GM12878 (cell line): ENCODE results near the gene HOOK2. TPM values are rescaled to one million over a fixed set of nuclear protein-coding genes. Genes with fewer than 3 reads are reported as not detected.

ENCODE experiments used
- ATAC-seq: fragments of 200-7000 bp; cut with Tn5 transposase; 3 replicates; pipeline ENCODE4 v1.9.1; 2020; ENCODE audit warnings: mild to moderate bottlenecking, moderate library complexity
- BruUV-seq: library from RNA; stranded (reverse); fragments of 400-500 nt; replicated peaks from 2 replicates; lab custom pipeline; 2021; lab: Mats Ljungman, UMichigan
- CTCF ChIA-PET: fragments of 300-600 bp; sonication (Branson Sonifier 250); formaldehyde crosslinking; extraction: SDS; loops from one replicate; lab custom pipeline; 2021; ENCODE audit warnings: inconsistent platforms; lab: Yijun Ruan, JAX
- POLR2A ChIA-PET: fragments of 350-600 bp; formaldehyde crosslinking; extraction: SDS; loops from one replicate; lab custom pipeline; 2021; ENCODE audit warnings: inconsistent platforms; lab: Charles Lee
- RAD21 ChIA-PET: fragments of 300-600 bp; sonication (Branson Sonifier 250); formaldehyde crosslinking; loops from one replicate; lab custom pipeline; 2023; ENCODE audit warnings: antibody characterized with exemption; ENCODE audit not compliant: unreplicated experiment; lab: Charles Lee
- SMC1A ChIA-PET: fragments of 300-600 bp; sonication (Branson Sonifier 250); formaldehyde crosslinking; loops from one replicate; lab custom pipeline; 2023; ENCODE audit not compliant: unreplicated experiment, uncharacterized antibody; lab: Charles Lee
- DNase-seq: peaks from one replicate; pipeline ENCODE4 v3.0.0-alpha.2; 2011; ENCODE audit warnings: low read depth, low spot score
- FAIRE-seq: peaks from 3 replicates; lab custom pipeline; 2011; peaks lifted over from hg19 to GRCh38; lab: Jason Lieb, UNC
- H2AFZ ChIP-seq: 2 replicates; pipeline ENCODE4 v1.6.0; 2011; ENCODE audit warnings: low read depth, low read length, control low read depth; ENCODE audit not compliant: control insufficient read depth
- H3K27ac ChIP-seq: 2 replicates; pipeline ENCODE4 v1.5.1; 2011; ENCODE audit warnings: control low read depth; ENCODE audit not compliant: control insufficient read depth, insufficient read depth
- H3K27me3 ChIP-seq, 2 experiments: replicated peaks in 1 of 2; 2 replicates each; pipeline versions ENCODE4 v1.6.0 to v1.6.1; 2011; ENCODE audit warnings: low read length in 1 of 2; ENCODE audit not compliant: control insufficient read depth in 2 of 2, insufficient read depth in 2 of 2
- H3K36me3 ChIP-seq, 2 experiments: 2 replicates each; pipeline ENCODE4 v1.5.1; 2011; ENCODE audit warnings: low read length in 1 of 2; ENCODE audit not compliant: control insufficient read depth in 2 of 2, insufficient read depth in 2 of 2
- H3K4me1 ChIP-seq: 2 replicates; pipeline ENCODE4 v1.6.1; 2011; ENCODE audit warnings: mild to moderate bottlenecking, low read length, moderate library complexity, mixed read lengths; ENCODE audit not compliant: control insufficient read depth, insufficient read depth
- H3K4me2 ChIP-seq: 2 replicates; pipeline ENCODE4 v1.6.0; 2011; ENCODE audit warnings: control low read depth; ENCODE audit not compliant: control insufficient read depth, insufficient read depth
- H3K4me3 ChIP-seq: fragments of 200-600 bp; sonication (generic); 2 replicates; pipeline ENCODE4 v1.5.1; 2016
- H3K79me2 ChIP-seq: 2 replicates; pipeline ENCODE4 v1.6.0; 2011; ENCODE audit warnings: low read length; ENCODE audit not compliant: control insufficient read depth, insufficient read depth
- H3K9ac ChIP-seq: 2 replicates; pipeline ENCODE4 v1.8.0; 2011; ENCODE audit warnings: low read length, control low read depth, mixed read lengths; ENCODE audit not compliant: control insufficient read depth, insufficient read depth
- H3K9me3 ChIP-seq: replicated peaks from 3 replicates; pipeline ENCODE4 v1.5.1; 2011; ENCODE audit warnings: mild to moderate bottlenecking, low read length; ENCODE audit not compliant: control insufficient read depth, insufficient read depth
- H4K20me1 ChIP-seq: 2 replicates; pipeline ENCODE4 v1.6.0; 2011; ENCODE audit not compliant: control insufficient read depth, insufficient read depth
- MTA2 ChIP-seq: fragments of 450-650 bp; IDR thresholded peaks from 2 replicates; pipeline ENCODE4 v1.6.1; 2016; ENCODE audit warnings: low read depth, mild to moderate bottlenecking, moderate library complexity
- NFYB ChIP-seq: IDR thresholded peaks from 2 replicates; pipeline ENCODE4 v1.6.1; 2011; ENCODE audit warnings: low read depth, mild to moderate bottlenecking, low read length, improper control_type of control experiment, moderate library complexity; ENCODE audit not compliant: insufficient read depth
- POLR2AphosphoS2 ChIP-seq: IDR thresholded peaks from 2 replicates; pipeline ENCODE4 v1.6.1; 2011; ENCODE audit warnings: low read depth, mild to moderate bottlenecking, low read length, improper control_type of control experiment, moderate library complexity
- RELA ChIP-seq: fragments of 450-650 bp; IDR thresholded peaks from 2 replicates; pipeline ENCODE4 v1.8.0; 2014; ENCODE audit warnings: borderline replicate concordance; ENCODE audit not compliant: partially characterized antibody
- SUZ12 ChIP-seq: fragments of 200-600 bp; sonication (generic); IDR thresholded peaks from one replicate; pipeline ENCODE4 v1.6.1; 2018; ENCODE audit warnings: antibody characterized with exemption, mild to moderate bottlenecking; ENCODE audit not compliant: unreplicated experiment
- WGBS: methylation state at CpG from one replicate; pipeline ENCODE4 v1.1.6; 2016; ENCODE audit warnings: low lambda C conversion rate; ENCODE audit not compliant: insufficient replicate concordance, insufficient coverage; ENCODE audit errors: missing lambda C conversion rate; 5-methylcytosine and 5-hydroxymethylcytosine counted together
- in situ Hi-C: fragments of 300-500 bp; cut with MboI; formaldehyde crosslinking; loops from 9 replicates; pipeline ENCODE4 v1.14.3; 2018; ENCODE audit warnings: mixed read lengths
- intact Hi-C: fragments of 100-400 bp; cut with micrococcal nuclease; formaldehyde crosslinking; loops from one replicate; pipeline ENCODE4 v1.14.2; 2022; ENCODE audit not compliant: unreplicated experiment
- polyA plus RNA-seq, 11 experiments: library from polyadenylated mRNA; depleted of rRNA in 4 of 11; unstranded in 6 of 11; stranded (reverse) in 5 of 11; fragments of >200 nt; fragmentation: Nextera tagmentation in 4 of 11; fragmentation: Illumina TruSeq in 1 of 11; extraction: Ambion mirVana in 4 of 11; extraction: Trizol in 1 of 11; gene quantifications; 1 replicate in 1 of 11; 2 replicates in 10 of 11; pipeline versions ENCODE4 v1.2.1 to v1.2.3, GENCODE V29; 2011 to 2016; ENCODE audit warnings: inconsistent platforms in 2 of 11, missing spikeins in 2 of 11, low read depth in 1 of 11
- total RNA-seq, 4 experiments: library from RNA; depleted of rRNA in 3 of 4; stranded (reverse); fragments of >200 nt in 3 of 4; fragmentation: Illumina TruSeq in 1 of 4; extraction: Trizol in 1 of 4; gene quantifications; 2 replicates each; pipeline versions ENCODE4 v1.2.1 to v1.2.3, GENCODE V29; 2013 to 2021

The HOOK2 gene
- total and polyA plus RNA-seq, 10 of the 15 experiments (the other 5 are each of a cell fraction or from before 2014, with no cell fraction given): 1.5 to 9.6 (median 6.2) TPM

GRCh38 chr19:12754465-12755196, 20.7 kb downstream of the HOOK2 start:
- WGBS: 81% methylated on average over 49 of the region's 50 CpGs
- FAIRE-seq (no peak), DNase-seq (no peak), ATAC-seq (no peak)
- BruUV-seq: no TSS peak
- Histone ChIP-seq H3K4me3 (no peak overlapping the region), H3K36me3 (no peaks in the 10 kb centered on the region), H3K79me2 (no peaks in the 10 kb centered on the region), H3K4me2 (no peak overlapping the region), H3K27me3 (peaks cover 0 to 2% of the 10 kb centered on the region in 2 experiments; a peak in 1 of 4 replicates), H3K9me3 (no peaks in the 10 kb centered on the region), H2AFZ (no peak overlapping the region), H3K27ac (no peak overlapping the region), H3K9ac (no peak overlapping the region), H4K20me1 (no peaks in the 10 kb centered on the region), H3K4me1 (no peaks in the 10 kb centered on the region)
- ChIA-PET POLR2A (interaction anchor here (0.9 kb wide), 1 partner anchor 39 kb away, joined by 3 read pairs; no protein-coding TSS in a partner anchor), SMC1A (interaction anchor here (0.6 kb wide), 1 partner anchor 28 kb away, joined by 3 read pairs; no protein-coding TSS in a partner anchor), RAD21 (interaction anchor here (0.9 to 1.6 kb wide), 2 partner anchors 10 to 46 kb away, joined by 3 read pairs; no protein-coding TSS in a partner anchor), CTCF (interaction anchor here (1.8 to 17.0 kb wide), 4 partner anchors 12 to 93 kb away, joined by 5 to 426 read pairs (median 125); partner anchors contain the start of genes JUNB, PRDX2 and THSD8)
- TF ChIP-seq SUZ12: no peak
- TF ChIP-seq NFYB: no peak
- TF ChIP-seq MTA2: no peak
- TF ChIP-seq POLR2AphosphoS2: no peak
- no peak for TF ChIP-seq RELA
- in situ Hi-C loops (no loop called here), intact Hi-C loops (loop anchor here (5.0 kb wide), 1 partner anchor 192 kb away; no protein-coding TSS in a partner anchor)
